ENCODE measurements around the gene BBS9.

The BBS9 gene

DNA sequence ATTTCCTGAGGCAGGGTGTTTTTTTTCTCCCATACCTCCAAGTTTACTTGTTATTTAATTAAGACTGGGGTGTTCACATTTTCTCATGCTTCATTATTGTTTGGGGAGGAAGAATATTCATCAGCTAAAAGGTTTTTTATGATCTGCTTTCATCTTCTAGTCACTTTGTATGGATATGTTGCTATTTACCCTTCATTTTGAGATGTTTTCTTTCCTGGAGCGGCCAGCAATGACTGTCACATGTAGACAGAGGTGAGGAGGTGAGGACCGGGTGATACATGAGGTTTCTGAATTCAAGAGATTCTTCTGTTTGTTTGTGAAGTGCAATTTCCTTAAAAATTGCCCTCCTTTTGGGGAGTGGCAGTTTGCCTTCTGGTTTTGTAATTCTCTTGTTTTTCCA, 514.2 kb downstream of the BBS9 start:
- Histone ChIP-seq H3K27ac (ENCODE audit: low read length) (no peak overlapping the region), H4K20me1 (ENCODE audit: insufficient read depth, low read length) (no peaks in the 10 kb centered on the region), H3K27me3 (replicated peaks; ENCODE audit: insufficient read depth, low read length) (no peaks in the 10 kb centered on the region), H3F3A (ENCODE audit: insufficient read depth, low read length) (no peaks in the 10 kb centered on the region), H3K9me2 (replicated peaks; ENCODE audit: insufficient read depth, low read length) (no peaks in the 10 kb centered on the region), H3K9me3 (replicated peaks; ENCODE audit: insufficient read depth, low read length) (no peaks in the 10 kb centered on the region), H3K4me2 (ENCODE audit: low read depth, low read length) (no peak overlapping the region), H3K4me3 (ENCODE audit: low read length) (no peak overlapping the region), H3K36me3 (replicated peaks; ENCODE audit: insufficient read depth, low read length) (no peaks in the 10 kb centered on the region), H2AFZ (ENCODE audit: low read length) (no peak overlapping the region), H3K79me2 (ENCODE audit: low read length) (no peaks in the 10 kb centered on the region), H3K4me1 (ENCODE audit: low read length) (no peaks in the 10 kb centered on the region), H3K9ac (ENCODE audit: low read length) (no peak overlapping the region)
- TF ChIP-seq EZH2phosphoT487 (IDR thresholded peaks at IDR 0.05; ENCODE audit: low read length) (no peak), EZH2 (optimal IDR thresholded peaks at IDR 0.05; ENCODE audit: low read depth, low read length) (no peak)
- TF ChIP-seq, protein P1, sequence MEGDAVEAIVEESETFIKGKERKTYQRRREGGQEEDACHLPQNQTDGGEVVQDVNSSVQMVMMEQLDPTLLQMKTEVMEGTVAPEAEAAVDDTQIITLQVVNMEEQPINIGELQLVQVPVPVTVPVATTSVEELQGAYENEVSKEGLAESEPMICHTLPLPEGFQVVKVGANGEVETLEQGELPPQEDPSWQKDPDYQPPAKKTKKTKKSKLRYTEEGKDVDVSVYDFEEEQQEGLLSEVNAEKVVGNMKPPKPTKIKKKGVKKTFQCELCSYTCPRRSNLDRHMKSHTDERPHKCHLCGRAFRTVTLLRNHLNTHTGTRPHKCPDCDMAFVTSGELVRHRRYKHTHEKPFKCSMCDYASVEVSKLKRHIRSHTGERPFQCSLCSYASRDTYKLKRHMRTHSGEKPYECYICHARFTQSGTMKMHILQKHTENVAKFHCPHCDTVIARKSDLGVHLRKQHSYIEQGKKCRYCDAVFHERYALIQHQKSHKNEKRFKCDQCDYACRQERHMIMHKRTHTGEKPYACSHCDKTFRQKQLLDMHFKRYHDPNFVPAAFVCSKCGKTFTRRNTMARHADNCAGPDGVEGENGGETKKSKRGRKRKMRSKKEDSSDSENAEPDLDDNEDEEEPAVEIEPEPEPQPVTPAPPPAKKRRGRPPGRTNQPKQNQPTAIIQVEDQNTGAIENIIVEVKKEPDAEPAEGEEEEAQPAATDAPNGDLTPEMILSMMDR (IDR thresholded peaks at IDR 0.05; ENCODE audit: low read length): no peak
- DNase-seq: no peak

DNA sequence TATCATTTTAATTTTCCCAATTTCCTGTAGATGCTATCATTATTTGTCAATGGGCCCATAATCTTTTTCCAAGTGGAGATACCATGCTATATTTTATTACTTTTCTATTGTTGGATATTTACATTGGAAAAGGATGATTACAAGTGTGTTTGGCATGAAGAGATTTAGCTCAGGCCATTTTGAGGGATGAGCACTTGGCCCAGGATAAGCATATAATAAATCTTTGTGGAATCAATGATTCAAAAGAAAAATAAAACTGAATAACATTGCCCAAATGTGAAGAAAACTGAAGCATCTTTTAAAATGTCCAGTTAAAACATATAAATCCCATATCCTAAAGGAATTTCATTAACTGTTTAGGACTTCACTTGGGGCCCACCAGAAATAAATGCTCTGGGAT, 515.1 kb downstream of the BBS9 start:
- Histone ChIP-seq H3K79me2 (ENCODE audit: low read length) (no peaks in the 10 kb centered on the region), H3K27me3 (replicated peaks; ENCODE audit: insufficient read depth, low read length) (no peaks in the 10 kb centered on the region), H3K4me2 (ENCODE audit: low read depth, low read length) (no peak overlapping the region), H3K9me3 (replicated peaks; ENCODE audit: insufficient read depth, low read length) (no peaks in the 10 kb centered on the region), H3K4me3 (ENCODE audit: low read length) (no peak overlapping the region), H3K4me1 (ENCODE audit: low read length) (no peaks in the 10 kb centered on the region), H3K9me2 (replicated peaks; ENCODE audit: insufficient read depth, low read length) (no peaks in the 10 kb centered on the region), H2AFZ (ENCODE audit: low read length) (no peak overlapping the region), H3K27ac (ENCODE audit: low read length) (no peak overlapping the region), H3K9ac (ENCODE audit: low read length) (no peak overlapping the region), H3K36me3 (replicated peaks; ENCODE audit: insufficient read depth, low read length) (no peaks in the 10 kb centered on the region), H4K20me1 (ENCODE audit: insufficient read depth, low read length) (no peaks in the 10 kb centered on the region), H3F3A (ENCODE audit: insufficient read depth, low read length) (no peaks in the 10 kb centered on the region)
- no peak for DNase-seq
- TF ChIP-seq EZH2 (optimal IDR thresholded peaks at IDR 0.05; ENCODE audit: low read depth, low read length) (no peak), EZH2phosphoT487 (IDR thresholded peaks at IDR 0.05; ENCODE audit: low read length) (no peak)
- TF ChIP-seq, protein P1 (IDR thresholded peaks at IDR 0.05; ENCODE audit: low read length): no peak

DNA sequence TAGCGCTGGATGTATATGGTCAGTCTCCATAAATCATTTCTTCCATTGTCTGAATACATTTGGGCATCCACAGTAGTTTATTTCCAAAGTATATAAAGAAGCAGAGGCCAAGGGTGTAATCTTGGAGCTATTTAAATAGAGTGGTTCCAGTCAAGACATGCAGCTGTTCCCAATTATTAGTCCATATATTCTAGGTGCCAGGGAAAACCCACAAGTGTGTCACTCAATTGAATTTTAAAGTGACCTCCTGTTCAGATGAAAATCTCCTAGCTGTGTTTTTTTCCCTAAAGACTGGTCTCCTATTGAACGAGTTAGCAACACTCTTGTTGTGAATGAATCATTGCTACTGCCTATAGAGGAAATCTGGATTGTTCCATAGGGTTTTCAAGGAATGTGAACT, 515.7 kb downstream of the BBS9 start:
- H3K9ac ChIP-seq (ENCODE audit: low read length): no peak overlapping the region
- H3K4me3 ChIP-seq (ENCODE audit: low read length): no peak overlapping the region
- no peaks in the 10 kb centered on the region for H3F3A ChIP-seq (ENCODE audit: insufficient read depth, low read length)
- no peak overlapping the region for H3K4me2 ChIP-seq (ENCODE audit: low read depth, low read length)
- H3K9me2 ChIP-seq (replicated peaks; ENCODE audit: insufficient read depth, low read length): no peaks in the 10 kb centered on the region
- no peak overlapping the region for H3K27ac ChIP-seq (ENCODE audit: low read length)
- no peak overlapping the region for H2AFZ ChIP-seq (ENCODE audit: low read length)
- DNase-seq: no peak
- H3K27me3 ChIP-seq (replicated peaks; ENCODE audit: insufficient read depth, low read length): no peaks in the 10 kb centered on the region
- no peaks in the 10 kb centered on the region for H3K79me2 ChIP-seq (ENCODE audit: low read length)
- TF ChIP-seq EZH2phosphoT487 (IDR thresholded peaks at IDR 0.05; ENCODE audit: low read length) (no peak), EZH2 (optimal IDR thresholded peaks at IDR 0.05; ENCODE audit: low read depth, low read length) (no peak)
- H4K20me1 ChIP-seq (ENCODE audit: insufficient read depth, low read length): no peaks in the 10 kb centered on the region
- no peaks in the 10 kb centered on the region for H3K4me1 ChIP-seq (ENCODE audit: low read length)
- no peaks in the 10 kb centered on the region for H3K36me3 ChIP-seq (replicated peaks; ENCODE audit: insufficient read depth, low read length)
- no peaks in the 10 kb centered on the region for H3K9me3 ChIP-seq (replicated peaks; ENCODE audit: insufficient read depth, low read length)

DNA sequence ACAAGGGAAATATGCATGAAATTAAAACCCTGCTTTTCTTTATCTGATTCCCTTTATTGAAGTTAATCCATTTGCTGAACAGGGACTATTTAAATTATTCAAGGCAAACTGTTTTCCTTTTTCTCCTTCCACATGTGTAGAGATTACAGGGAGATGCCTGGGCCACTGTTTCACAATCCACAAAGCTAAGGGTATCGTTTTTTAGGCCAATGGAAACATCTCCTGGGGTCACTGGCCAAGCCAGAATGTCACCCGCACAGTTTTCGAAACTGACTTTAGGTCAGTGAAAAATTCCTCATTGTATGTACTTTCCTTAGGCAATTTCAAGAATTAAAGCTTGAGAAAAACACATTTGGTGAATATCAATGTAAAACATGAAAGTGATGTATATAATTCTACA, 516.8 kb downstream of the BBS9 start:
- Histone ChIP-seq H4K20me1 (ENCODE audit: insufficient read depth, low read length) (no peaks in the 10 kb centered on the region), H3K79me2 (ENCODE audit: low read length) (no peaks in the 10 kb centered on the region), H3K9ac (ENCODE audit: low read length) (no peak overlapping the region), H3K4me2 (ENCODE audit: low read depth, low read length) (no peak overlapping the region), H2AFZ (ENCODE audit: low read length) (no peak overlapping the region), H3K36me3 (replicated peaks; ENCODE audit: insufficient read depth, low read length) (no peaks in the 10 kb centered on the region), H3K9me3 (replicated peaks; ENCODE audit: insufficient read depth, low read length) (no peaks in the 10 kb centered on the region), H3K4me3 (ENCODE audit: low read length) (no peak overlapping the region), H3K4me1 (ENCODE audit: low read length) (no peaks in the 10 kb centered on the region), H3K27me3 (replicated peaks; ENCODE audit: insufficient read depth, low read length) (no peaks in the 10 kb centered on the region), H3K9me2 (replicated peaks; ENCODE audit: insufficient read depth, low read length) (no peaks in the 10 kb centered on the region), H3K27ac (ENCODE audit: low read length) (no peak overlapping the region), H3F3A (ENCODE audit: insufficient read depth, low read length) (no peaks in the 10 kb centered on the region)
- TF ChIP-seq EZH2phosphoT487 (IDR thresholded peaks at IDR 0.05; ENCODE audit: low read length): no peak
- TF ChIP-seq EZH2 (optimal IDR thresholded peaks at IDR 0.05; ENCODE audit: low read depth, low read length): no peak
- TF ChIP-seq, protein P1 (IDR thresholded peaks at IDR 0.05; ENCODE audit: low read length): no peak
- DNase-seq: no peak
